Measurements from ENCODE around the gene NID1. TPM values are rescaled to one million over a fixed set of nuclear protein-coding genes. Genes with fewer than 3 reads are reported as not detected.
A peak's percentile ranks its signal among the peaks of the same experiment; 100 is the strongest.

NID1 gene
- total and polyA plus RNA-seq, 8 donors: 3.6 to 28.2 (median 8.7) TPM

DNA sequence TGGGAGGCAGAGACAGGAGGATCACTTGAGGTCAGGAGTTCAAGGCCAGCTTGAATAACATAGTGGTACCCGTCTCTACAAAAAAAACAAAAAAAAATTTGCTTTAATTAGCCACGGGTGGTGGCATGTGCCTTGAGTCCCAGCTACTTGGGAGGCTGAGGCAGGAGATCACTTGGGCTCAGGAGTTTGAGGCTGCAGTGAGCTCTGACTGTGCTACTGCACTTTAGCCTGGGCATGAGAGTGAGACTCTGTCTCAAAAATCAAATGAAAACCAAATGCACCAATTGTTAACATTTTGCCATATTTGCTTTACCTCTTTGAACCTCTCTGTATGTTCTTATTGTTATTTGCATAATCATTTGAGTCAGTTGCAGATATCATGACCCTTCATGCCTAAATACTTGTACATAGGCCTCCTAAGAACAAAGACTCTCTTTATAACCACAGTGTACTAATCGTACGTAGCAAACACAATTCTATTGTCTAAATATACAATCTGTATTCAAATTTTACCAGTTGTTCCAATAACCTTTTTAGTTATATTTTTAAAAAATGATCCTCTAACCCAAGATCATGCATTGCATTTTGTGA, 8.5 kb upstream of the NID1 start:
- no peak for ATAC-seq
- no peak for DNase-seq
- FAIRE-seq: no peak
- Histone ChIP-seq H3K27me3 (no peaks in the 10 kb centered on the region), H3K36me3 (no peaks in the 10 kb centered on the region), H3K9me3 (no peaks in the 10 kb centered on the region), H3K4me1 (no peaks in the 10 kb centered on the region), H3K4me3 (no peak overlapping the region), H3K27ac (no peak overlapping the region)
- intact Hi-C loops (cut with DNase I): no loop called here
- 85 to 87% methylated on average over 4 of the region's 4 CpGs for WGBS, 2 donors
- TF ChIP-seq CTCF (IDR thresholded peaks at IDR 0.05): no peak

DNA sequence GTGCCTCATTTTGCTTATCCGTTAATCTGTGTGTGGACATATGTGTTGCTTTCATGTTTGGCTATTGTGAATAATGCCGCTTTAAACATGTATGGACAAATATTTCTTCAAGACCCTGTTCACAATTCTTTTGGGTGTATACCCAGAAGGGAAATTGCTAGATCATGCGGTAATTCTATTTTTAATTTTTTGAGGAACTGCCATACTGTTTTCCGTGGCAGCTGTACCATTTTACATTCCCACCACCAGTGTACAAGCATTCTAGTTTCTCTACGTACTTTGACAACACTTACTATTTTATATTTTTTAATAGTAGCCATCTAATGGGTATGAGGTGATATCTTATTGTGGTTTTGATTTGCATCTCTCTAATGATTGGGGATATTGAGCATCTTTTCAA, 7.1 kb upstream of the NID1 start:
- Histone ChIP-seq H3K4me3 (no peak overlapping the region), H3K9me3 (no peaks in the 10 kb centered on the region), H3K27ac (no peak overlapping the region), H3K4me1 (no peaks in the 10 kb centered on the region), H3K27me3 (no peaks in the 10 kb centered on the region), H3K36me3 (no peaks in the 10 kb centered on the region)
- WGBS, 2 donors: 91 to 94% methylated on average over 5 of the region's 5 CpGs
- intact Hi-C loops (cut with DNase I): no loop called here
- DNase-seq (no peak), ATAC-seq (no peak), FAIRE-seq (no peak)
- no peak for TF ChIP-seq CTCF (IDR thresholded peaks at IDR 0.05)

GRCh38 chr1:236070753-236071152, 5.9 kb upstream of the NID1 start:
- Histone ChIP-seq H3K4me3 (no peak overlapping the region), H3K36me3 (no peaks in the 10 kb centered on the region), H3K4me1 (no peaks in the 10 kb centered on the region), H3K27me3 (no peaks in the 10 kb centered on the region), H3K9me3 (no peaks in the 10 kb centered on the region), H3K27ac (no peak overlapping the region)
- TF ChIP-seq CTCF (IDR thresholded peaks at IDR 0.05): no peak
- DNase-seq: no peak
- intact Hi-C loops (cut with DNase I): no loop called here
- ATAC-seq: no peak
- no peak for FAIRE-seq

DNA sequence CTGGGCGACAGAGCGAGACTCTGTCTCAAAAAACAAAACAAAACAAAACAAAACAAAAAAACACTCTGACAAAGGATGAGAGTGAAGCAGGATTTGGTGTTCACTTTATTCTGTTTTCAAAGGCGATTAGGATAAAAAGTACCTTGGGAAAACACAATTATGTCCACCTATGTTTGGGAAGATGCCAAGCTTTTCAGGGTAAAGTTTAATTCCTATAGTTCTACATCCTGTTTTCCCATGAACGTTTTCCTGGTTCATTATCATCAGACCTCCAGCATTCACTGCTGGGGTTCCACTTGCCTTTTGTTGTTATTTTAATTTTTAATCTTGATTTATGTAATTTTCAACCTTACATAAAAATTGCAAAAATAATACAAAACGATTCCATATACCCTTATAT, 4.9 kb upstream of the NID1 start:
- no peak for DNase-seq
- Histone ChIP-seq H3K4me1 (no peaks in the 10 kb centered on the region), H3K9me3 (no peaks in the 10 kb centered on the region), H3K27ac (no peak overlapping the region), H3K36me3 (no peaks in the 10 kb centered on the region), H3K27me3 (no peaks in the 10 kb centered on the region), H3K4me3 (no peak overlapping the region)
- no peak for FAIRE-seq
- no peak for TF ChIP-seq CTCF (IDR thresholded peaks at IDR 0.05)
- ATAC-seq: no peak
- intact Hi-C loops (cut with DNase I): no loop called here
- 67 to 71% methylated on average over 5 of the region's 5 CpGs for WGBS, 2 donors

- FAIRE-seq (peak; percentile 41), DNase-seq (no peak), ATAC-seq (no peak)
- Histone ChIP-seq H3K27me3 (no peaks in the 10 kb centered on the region), H3K9me3 (no peaks in the 10 kb centered on the region), H3K4me3 (no peak overlapping the region), H3K27ac (no peak overlapping the region), H3K36me3 (no peaks in the 10 kb centered on the region), H3K4me1 (peaks cover 0 to 3% (median 0%) of the 10 kb centered on the region in 3 donors)
- no peak for TF ChIP-seq CTCF (IDR thresholded peaks at IDR 0.05)
- 70 to 71% methylated on average over 12 of the region's 12 CpGs for WGBS, 2 donors
- intact Hi-C loops (cut with DNase I): no loop called here
Measured at GRCh38 chr1:236067854-236068454, 3.1 kb upstream of the NID1 start.

Data from pancreas (tissue), 10 donors.